ENCODE results near the gene TSPAN13. TPM values are rescaled to one million over a fixed set of nuclear protein-coding genes. Genes with fewer than 3 reads are reported as not detected.

The TSPAN13 gene
- total and polyA plus RNA-seq, 8 donors: 3.6 to 74.5 (median 35.4) TPM

DNA sequence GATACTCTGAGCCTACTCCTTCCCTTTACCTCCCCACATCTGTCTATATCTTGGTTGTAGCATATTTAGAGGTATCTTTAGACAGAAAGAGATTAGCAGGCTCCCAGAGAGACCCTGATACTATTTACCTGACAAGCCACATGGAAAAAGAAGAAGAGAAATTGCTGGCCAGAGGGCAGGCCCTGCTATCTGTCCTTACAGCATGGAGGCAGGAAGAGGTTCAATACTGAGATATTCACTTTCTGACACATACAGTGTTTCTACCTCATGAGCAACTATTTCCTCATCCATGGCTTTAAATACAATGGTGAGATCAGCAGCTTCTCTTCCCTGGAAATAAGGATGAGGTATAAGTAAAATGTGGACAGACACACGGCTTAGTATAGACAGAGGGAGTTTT, 33.9 kb upstream of the TSPAN13 start:
- no peaks in the 10 kb centered on the region for H3K36me3 ChIP-seq
- peaks cover 0 to 9% (median under 1%) of the 10 kb centered on the region in 4 donors for H3K4me1 ChIP-seq
- 93 to 100% (median 98%) methylated on average over 1 of the region's 1 CpG for WGBS, 5 donors
- no peak for DNase-seq
- no peaks in the 10 kb centered on the region for H3K27me3 ChIP-seq
- intact Hi-C loops (cut with DNase I; ENCODE audit: low total_unique reads): no loop called here
- no peaks in the 10 kb centered on the region for H3K9me3 ChIP-seq
- no peak overlapping the region for H3K27ac ChIP-seq
- TF ChIP-seq POLR2AphosphoS5 (IDR thresholded peaks at IDR 0.05) (no peak), POLR2A (IDR thresholded peaks at IDR 0.05) (no peak), EP300 (IDR thresholded peaks at IDR 0.05) (no peak)
- TF ChIP-seq, protein P1, sequence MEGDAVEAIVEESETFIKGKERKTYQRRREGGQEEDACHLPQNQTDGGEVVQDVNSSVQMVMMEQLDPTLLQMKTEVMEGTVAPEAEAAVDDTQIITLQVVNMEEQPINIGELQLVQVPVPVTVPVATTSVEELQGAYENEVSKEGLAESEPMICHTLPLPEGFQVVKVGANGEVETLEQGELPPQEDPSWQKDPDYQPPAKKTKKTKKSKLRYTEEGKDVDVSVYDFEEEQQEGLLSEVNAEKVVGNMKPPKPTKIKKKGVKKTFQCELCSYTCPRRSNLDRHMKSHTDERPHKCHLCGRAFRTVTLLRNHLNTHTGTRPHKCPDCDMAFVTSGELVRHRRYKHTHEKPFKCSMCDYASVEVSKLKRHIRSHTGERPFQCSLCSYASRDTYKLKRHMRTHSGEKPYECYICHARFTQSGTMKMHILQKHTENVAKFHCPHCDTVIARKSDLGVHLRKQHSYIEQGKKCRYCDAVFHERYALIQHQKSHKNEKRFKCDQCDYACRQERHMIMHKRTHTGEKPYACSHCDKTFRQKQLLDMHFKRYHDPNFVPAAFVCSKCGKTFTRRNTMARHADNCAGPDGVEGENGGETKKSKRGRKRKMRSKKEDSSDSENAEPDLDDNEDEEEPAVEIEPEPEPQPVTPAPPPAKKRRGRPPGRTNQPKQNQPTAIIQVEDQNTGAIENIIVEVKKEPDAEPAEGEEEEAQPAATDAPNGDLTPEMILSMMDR (IDR thresholded peaks at IDR 0.05): no peak
- no peak overlapping the region for H3K4me3 ChIP-seq

- no peaks in the 10 kb centered on the region for H3K36me3 ChIP-seq
- H3K27me3 ChIP-seq: no peaks in the 10 kb centered on the region
- peaks cover 0 to 9% (median 3%) of the 10 kb centered on the region in 4 donors for H3K4me1 ChIP-seq
- no peak for DNase-seq
- TF ChIP-seq, protein P1 (IDR thresholded peaks at IDR 0.05): no peak
- TF ChIP-seq EP300 (IDR thresholded peaks at IDR 0.05) (no peak), POLR2A (IDR thresholded peaks at IDR 0.05) (no peak), POLR2AphosphoS5 (IDR thresholded peaks at IDR 0.05) (no peak)
- no peak overlapping the region for H3K27ac ChIP-seq
- intact Hi-C loops (cut with DNase I; ENCODE audit: low total_unique reads): no loop called here
- H3K9me3 ChIP-seq: no peaks in the 10 kb centered on the region
- 71 to 81% (median 80%) methylated on average over 4 of the region's 4 CpGs for WGBS, 5 donors
- H3K4me3 ChIP-seq: no peak overlapping the region
Observed at GRCh38 chr7:16721541-16721940, 32.0 kb upstream of the TSPAN13 start.

DNA sequence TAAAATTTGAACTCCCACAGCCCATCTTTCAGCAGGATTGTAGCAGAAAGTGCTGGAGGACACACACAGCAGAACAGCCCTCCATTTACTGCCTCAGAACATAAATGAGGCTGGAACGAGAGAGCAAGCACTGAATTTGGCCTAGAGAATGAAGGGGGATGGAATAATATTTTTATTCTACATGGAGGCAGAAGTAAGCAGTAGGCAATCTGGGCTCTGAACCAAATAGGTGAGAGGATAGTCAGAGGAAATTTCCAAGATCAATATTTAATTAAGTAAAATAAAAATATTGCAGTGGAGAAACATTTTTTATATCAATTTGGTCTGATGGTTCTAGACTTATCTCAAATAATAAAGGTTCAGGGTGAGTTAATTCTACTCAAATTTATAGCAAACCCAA, 29.2 kb upstream of the TSPAN13 start:
- WGBS, 5 donors: 38 to 69% (median 57%) methylated on average over 1 of the region's 1 CpG
- intact Hi-C loops (cut with DNase I; ENCODE audit: low total_unique reads): no loop called here

DNA sequence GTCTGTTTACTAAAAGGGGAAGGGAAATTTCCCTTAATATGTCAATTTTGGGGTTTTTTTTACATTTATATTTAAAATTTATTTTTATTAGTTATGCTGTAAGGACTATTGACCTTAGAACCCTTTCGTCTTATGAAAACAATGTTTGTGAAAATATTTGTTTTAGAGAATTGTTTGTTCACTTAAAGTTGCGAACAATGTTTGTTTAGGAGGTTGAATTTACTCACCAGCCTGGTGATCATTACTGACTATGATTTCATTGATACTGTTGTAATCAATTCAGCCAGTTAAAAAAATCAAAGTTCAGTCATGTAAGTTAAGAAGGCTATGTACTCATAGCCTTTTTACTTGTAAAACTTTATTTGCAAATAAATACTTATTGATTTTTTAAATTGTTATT, 27.4 kb upstream of the TSPAN13 start:
- Histone ChIP-seq H3K9me3 (no peaks in the 10 kb centered on the region), H3K4me3 (no peak overlapping the region), H3K27me3 (no peaks in the 10 kb centered on the region), H3K27ac (no peak overlapping the region), H3K4me1 (peaks cover 0 to 6% (median 0%) of the 10 kb centered on the region in 4 donors), H3K36me3 (no peaks in the 10 kb centered on the region)
- DNase-seq: no peak
- TF ChIP-seq, protein P1 (IDR thresholded peaks at IDR 0.05): no peak
- TF ChIP-seq EP300 (IDR thresholded peaks at IDR 0.05) (no peak), POLR2AphosphoS5 (IDR thresholded peaks at IDR 0.05) (no peak), POLR2A (IDR thresholded peaks at IDR 0.05) (no peak)
- WGBS, 5 donors: 27 to 52% (median 50%) methylated on average over 2 of the region's 2 CpGs
- intact Hi-C loops (cut with DNase I; ENCODE audit: low total_unique reads): no loop called here

More for the DNA sequence above, 29.2 kb upstream of the TSPAN13 start:
- TF ChIP-seq POLR2A (IDR thresholded peaks at IDR 0.05) (no peak), EP300 (IDR thresholded peaks at IDR 0.05) (no peak)
- H3K27ac ChIP-seq: no peak overlapping the region
- peaks cover 0 to 6% (median 2%) of the 10 kb centered on the region in 4 donors for H3K4me1 ChIP-seq
- DNase-seq: no peak
- H3K9me3 ChIP-seq: no peaks in the 10 kb centered on the region
- H3K27me3 ChIP-seq: no peaks in the 10 kb centered on the region
- H3K36me3 ChIP-seq: no peaks in the 10 kb centered on the region
- H3K4me3 ChIP-seq: no peak overlapping the region

DNA sequence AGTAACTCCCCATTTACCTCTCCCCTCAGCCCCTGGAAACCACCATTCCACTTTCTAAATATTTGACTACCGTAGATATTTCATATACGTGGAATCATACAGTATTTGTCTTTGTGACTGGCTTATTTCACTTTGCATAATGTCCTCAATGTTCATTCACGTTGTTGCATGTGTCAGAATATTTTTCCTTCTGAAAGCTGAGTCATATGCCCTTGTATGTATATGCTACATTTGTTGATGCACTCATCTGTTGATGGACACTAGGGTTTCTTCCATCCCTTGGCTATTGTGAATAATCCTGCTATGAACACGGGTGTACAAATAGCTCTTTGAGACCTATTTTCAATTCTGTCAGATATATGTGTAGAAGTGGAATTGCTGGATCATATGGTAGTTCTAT, 25.8 kb upstream of the TSPAN13 start:
- peaks cover 0 to 6% (median 0%) of the 10 kb centered on the region in 4 donors for H3K4me1 ChIP-seq
- 73 to 92% (median 82%) methylated on average over 4 of the region's 4 CpGs for WGBS, 5 donors
- no peaks in the 10 kb centered on the region for H3K9me3 ChIP-seq
- H3K4me3 ChIP-seq: no peak overlapping the region
- no peak overlapping the region for H3K27ac ChIP-seq
- no peak for DNase-seq
- H3K27me3 ChIP-seq: no peaks in the 10 kb centered on the region
- intact Hi-C loops (cut with DNase I; ENCODE audit: low total_unique reads): no loop called here
- TF ChIP-seq POLR2A (IDR thresholded peaks at IDR 0.05) (no peak), EP300 (IDR thresholded peaks at IDR 0.05) (no peak), POLR2AphosphoS5 (IDR thresholded peaks at IDR 0.05) (no peak)
- TF ChIP-seq, protein P1 (IDR thresholded peaks at IDR 0.05): no peak
- H3K36me3 ChIP-seq: no peaks in the 10 kb centered on the region

All from stomach (tissue), 9 donors.